22Rv1 (cell line): ENCODE measurements around the gene LRRC37B.
"Not testable (repeated sequence)": the region's sequence is repeated elsewhere in the genome, so short reads cannot be mapped to it uniquely, and the experiment has no call there.

Source experiments
- H3K27ac ChIP-seq: fragments of 450-650 bp; 2 replicates; pipeline ENCODE4 v1.5.1; 2017
- ZFX ChIP-seq: fragments of 450-650 bp; IDR thresholded peaks from 2 replicates; pipeline ENCODE4 v1.6.1; 2017; ENCODE audit warnings: antibody characterized with exemption, borderline replicate concordance
- TF ChIP-seq, protein P1 (sequence below): fragments of 450-650 bp; IDR thresholded peaks from 2 replicates; pipeline ENCODE4 v1.5.1; 2017; ENCODE audit warnings: mild to moderate bottlenecking

LRRC37B gene

DNA sequence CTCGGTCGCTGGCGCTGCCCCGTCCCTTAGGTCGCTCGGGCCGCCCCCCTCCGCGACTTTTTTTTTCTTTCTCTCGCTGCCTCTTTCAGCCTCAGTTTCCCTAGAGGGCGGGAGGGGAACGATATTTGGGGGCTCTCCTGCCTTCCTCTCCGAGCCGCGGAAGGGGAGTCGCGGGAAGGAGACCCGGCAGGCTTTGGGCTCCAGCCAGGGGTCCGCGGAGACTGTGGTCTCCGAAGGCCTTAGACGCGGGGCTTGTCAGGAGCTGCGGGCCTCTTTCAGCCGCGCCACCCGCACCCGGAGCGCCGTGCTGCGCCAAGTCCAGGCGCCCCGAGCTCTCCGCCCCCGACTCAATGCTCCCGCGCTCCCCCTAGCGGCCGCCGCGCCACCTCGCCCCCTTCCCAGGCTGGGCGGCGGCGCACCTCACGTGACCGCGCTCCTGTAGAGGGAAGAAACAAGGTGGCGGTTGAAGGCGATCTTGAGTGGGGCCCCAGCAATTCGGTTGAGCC is at the start of gene LRRC37B:
Gene LRRC37B, plus strand, starts transcription at position 427 of the 506 bp plus-strand sequence. CDS start 14,010 bp downstream, outside the sequence.
- TF ChIP-seq, protein P1, sequence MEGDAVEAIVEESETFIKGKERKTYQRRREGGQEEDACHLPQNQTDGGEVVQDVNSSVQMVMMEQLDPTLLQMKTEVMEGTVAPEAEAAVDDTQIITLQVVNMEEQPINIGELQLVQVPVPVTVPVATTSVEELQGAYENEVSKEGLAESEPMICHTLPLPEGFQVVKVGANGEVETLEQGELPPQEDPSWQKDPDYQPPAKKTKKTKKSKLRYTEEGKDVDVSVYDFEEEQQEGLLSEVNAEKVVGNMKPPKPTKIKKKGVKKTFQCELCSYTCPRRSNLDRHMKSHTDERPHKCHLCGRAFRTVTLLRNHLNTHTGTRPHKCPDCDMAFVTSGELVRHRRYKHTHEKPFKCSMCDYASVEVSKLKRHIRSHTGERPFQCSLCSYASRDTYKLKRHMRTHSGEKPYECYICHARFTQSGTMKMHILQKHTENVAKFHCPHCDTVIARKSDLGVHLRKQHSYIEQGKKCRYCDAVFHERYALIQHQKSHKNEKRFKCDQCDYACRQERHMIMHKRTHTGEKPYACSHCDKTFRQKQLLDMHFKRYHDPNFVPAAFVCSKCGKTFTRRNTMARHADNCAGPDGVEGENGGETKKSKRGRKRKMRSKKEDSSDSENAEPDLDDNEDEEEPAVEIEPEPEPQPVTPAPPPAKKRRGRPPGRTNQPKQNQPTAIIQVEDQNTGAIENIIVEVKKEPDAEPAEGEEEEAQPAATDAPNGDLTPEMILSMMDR, result peak; percentile 93
- no peak for TF ChIP-seq ZFX
- peak within 1 kb of the TSS; percentile 58 for H3K27ac ChIP-seq

DNA sequence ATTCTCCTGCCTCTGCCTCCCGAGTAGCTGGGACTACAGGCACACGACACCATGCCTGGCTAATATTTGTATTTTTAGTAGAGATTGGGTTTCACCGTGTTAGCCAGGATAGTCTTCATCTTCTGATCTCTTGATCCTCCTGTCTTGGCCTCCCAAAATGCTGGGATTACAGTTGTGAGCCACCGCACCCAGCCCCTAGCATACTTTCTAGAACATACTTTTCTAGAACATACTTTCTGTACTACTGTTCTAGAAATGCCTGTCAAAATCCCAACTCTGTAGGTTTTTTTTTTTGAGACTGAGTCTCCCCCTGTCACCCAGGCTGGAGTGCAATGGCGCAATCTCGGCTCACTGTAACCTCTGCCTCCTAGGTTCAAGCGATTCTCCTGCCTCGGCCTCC is 43.1 kb upstream of the LRRC37B start:
- H3K27ac ChIP-seq, result not testable (repeated sequence)

DNA sequence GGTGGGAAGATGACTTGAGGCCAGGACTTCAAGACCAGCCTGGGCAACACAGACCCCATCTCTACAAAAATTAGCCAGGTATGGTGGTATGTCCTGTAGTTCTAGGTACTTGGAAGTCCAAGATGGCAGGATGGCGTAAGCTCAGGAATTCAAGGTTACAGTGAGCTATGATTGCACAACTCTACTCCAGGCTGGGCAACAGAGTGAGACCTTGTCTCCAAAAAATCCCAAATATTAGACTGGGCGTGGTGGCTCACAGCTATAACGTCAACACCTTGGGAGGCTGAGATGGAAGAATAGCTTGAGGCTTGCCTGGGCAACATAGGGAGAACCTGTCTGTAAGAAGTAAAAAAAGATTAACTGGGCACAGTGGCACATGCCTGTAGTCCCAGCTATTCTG is 39.5 kb upstream of the LRRC37B start:
- no peak overlapping the region for H3K27ac ChIP-seq
- TF ChIP-seq ZFX, result no peak
- TF ChIP-seq, protein P1, result no peak

DNA sequence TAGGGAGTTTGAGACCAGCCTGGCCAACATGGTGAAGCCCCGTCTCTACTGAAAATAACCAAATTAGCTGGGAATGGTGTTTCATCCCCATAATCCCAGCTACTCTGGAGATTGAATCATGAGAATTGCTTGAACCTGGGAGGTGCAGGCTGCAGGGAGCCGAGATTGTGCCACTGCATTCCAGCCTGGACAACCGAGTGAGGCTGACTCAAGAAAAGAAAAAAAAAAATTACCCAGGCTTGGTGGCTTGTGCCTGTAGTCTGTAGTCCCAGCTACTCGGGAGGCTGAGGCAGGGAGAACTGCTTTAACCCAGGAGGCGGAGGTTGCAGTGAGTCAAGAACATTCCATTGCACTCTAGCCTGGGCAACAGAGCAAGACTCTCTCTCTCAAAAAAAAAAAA is 36.8 kb upstream of the LRRC37B start:
- not testable (repeated sequence) for H3K27ac ChIP-seq

DNA sequence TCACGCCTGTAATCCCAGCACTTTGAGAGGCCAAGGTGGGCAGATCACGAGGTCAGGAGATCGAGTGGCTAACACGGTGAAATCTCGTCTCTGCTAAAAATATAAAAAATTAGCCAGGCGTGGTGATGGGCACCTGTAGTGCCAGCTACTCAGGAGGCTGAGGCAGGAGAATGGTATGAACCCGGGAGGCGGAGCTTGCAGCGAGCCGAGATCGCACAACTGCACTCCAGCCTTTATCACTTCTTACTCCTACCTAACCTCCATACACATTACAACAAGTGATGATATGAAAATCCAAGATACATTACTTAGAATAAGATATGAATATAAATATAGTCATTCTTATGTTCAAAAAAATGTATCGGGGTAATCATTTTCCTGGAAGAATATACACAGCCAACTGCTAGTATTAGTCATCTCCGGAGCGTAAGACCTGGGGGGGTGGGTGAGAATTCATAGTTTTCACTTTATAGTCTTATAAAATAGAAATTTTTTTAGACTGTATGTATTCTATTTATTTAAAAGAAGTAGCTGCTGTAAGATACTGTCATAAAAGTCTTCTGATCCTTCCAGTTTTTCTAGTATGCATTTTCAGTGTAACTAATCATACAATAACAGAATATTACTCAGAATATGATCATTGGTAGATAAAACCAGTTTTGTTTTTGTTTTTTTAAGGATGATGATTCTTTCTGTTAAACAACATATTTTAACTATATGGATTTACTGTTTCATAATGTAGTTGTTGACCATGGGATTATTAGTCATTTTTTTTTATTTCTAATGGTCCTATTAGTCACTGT is 32.7 kb upstream of the LRRC37B start:
- H3K27ac ChIP-seq, result not testable (repeated sequence)

DNA sequence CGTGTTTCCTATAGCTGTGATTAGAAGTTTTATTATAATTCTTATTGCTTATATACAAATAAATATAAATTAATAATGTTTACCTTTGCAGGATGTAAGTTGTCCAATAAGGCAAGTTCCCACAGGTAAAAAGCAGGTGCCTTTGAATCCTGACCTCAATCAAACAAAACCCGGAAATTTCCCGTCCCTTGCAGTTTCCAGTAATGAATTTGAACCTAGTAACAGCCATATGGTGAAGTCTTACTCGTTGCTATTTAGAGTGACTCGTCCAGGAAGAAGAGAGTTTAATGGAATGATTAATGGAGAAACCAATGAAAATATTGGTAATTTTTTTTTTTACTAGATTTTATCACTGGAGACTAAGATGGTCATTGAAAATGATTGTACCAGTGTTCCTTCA is 31.8 kb upstream of the LRRC37B start:
- not testable (repeated sequence) for H3K27ac ChIP-seq

DNA sequence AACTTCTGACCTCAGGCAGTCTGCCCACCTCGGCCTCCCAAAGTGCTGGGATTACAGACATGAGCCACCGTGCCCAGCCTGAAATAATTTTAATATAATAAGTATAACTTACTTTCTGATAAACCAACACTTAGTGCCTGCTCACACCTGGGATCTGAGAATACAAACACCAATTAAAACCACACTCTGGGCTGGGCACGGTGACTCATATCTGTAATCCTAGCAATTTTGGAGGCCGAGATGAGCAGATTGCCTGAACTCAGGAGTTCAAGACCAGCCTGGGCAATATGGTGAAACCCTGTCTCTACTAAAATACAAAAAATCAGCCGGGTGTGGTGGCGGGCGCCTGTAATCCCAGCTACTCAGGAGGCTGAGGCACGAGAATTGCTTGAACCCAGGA is 15.4 kb upstream of the LRRC37B start:
- H3K27ac ChIP-seq, result not testable (repeated sequence)

DNA sequence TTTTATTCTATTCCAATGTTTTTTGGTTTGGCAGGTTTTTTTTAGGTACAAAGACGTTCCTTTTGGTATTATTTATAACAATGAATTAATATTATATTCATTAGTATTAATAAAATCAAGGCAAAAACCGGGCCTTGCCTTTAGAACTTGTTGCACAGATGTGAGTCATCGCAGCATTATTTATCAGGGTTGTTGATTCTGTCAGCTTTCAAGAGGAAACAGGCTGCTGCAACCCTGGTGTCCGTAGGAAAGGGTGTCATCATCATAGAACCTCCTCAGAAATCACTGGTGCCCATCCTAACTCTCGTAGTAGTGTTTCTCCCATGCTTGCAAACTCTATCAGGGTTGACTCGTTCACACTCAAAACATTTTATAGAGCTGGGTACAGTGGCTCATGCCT is 10.2 kb upstream of the LRRC37B start:
- TF ChIP-seq, protein P1, result no peak
- TF ChIP-seq ZFX, result no peak
- no peak overlapping the region for H3K27ac ChIP-seq

DNA sequence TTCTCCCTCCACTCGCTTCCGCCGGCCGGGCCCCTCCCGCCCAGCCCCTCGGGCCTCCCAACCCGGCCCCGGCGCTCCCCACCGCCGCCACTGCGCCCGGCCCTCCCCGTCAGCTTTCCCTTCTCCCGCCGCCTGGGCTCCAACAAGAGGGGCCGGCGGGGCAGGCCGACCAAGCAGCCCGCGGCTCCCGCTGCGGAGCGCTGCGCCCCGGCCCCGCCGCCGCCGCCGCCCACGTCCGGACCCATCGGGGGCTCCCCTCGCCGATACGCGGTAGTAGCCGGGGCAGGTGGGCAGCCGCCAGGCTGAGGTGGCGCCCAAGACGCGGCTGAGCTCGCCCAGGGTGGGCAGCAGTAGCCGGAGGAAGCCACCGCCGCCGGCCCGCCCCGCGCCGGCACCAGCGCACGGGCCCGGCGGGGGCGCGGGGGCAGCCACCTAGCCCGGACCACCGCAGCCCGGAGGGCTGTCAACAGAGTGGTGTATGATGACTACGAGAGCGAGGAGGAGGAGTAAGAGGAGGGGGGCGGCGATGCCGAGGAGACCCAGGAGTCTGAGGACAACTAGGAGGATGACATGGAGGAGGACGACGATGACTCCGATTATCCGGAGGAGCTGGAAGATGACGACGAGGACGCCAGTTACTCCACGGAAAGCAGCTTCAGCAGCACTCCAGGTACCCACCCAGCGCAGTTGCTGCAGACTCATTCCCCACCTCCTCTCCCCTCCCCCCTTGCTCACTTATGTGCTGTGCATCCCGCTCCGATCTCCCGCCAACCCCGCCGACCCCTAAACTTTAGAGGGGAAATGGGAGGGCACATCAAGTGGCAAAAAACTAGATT is 498 bp downstream of the LRRC37B start:
- TF ChIP-seq, protein P1, result peak; percentile 55
- TF ChIP-seq ZFX, result no peak
- H3K27ac ChIP-seq, result peak overlapping the region; percentile 58

DNA sequence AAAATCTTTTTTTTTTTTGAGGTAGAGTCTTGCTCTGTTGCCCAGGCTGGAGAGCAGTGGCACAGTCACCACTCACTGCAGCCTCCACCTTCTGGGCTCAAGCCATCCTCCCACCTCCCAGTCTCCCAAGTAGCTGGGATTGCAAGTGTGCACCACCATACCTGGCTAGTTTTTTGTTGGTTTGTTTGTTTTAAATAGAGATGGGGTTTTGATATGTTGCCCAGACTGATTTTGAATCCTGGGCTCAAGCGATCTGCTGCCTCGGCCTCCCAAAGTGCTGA is 2.0 kb downstream of the LRRC37B start:
- H3K27ac ChIP-seq, result no peak overlapping the region
- TF ChIP-seq, protein P1, result no peak
- TF ChIP-seq ZFX, result no peak
